Neural cell (in vitro differentiated cells): Measurements from ENCODE around the gene TM9SF3. TPM values are rescaled to one million over a fixed set of nuclear protein-coding genes. Genes with fewer than 3 reads are reported as not detected.

Experiments
- H2AFZ ChIP-seq: fragments of 200-600, 300-800 bp; sonication (generic), shearing (Covaris generic); 2 replicates; pipeline ENCODE4 v1.6.0; 2014; ENCODE audit warnings: low read depth, mild to moderate bottlenecking, antibody characterized with exemption, low read length, moderate library complexity
- H3F3A ChIP-seq: fragments of 200-600 bp; shearing (Covaris generic); 2 replicates; pipeline ENCODE4 v1.6.1; 2016; ENCODE audit warnings: mild to moderate bottlenecking, moderate library complexity, mixed read lengths, antibody characterized with exemption, low read length; ENCODE audit not compliant: insufficient read depth, poor library complexity, severe bottlenecking
- H3K27ac ChIP-seq: fragments of 200-600, 300-800 bp; sonication (generic), shearing (Covaris generic); 2 replicates; pipeline ENCODE4 v1.5.1; 2014; ENCODE audit warnings: mild to moderate bottlenecking, low read length, moderate library complexity
- H3K27me3 ChIP-seq: fragments of 300-800, 200-600 bp; sonication (generic), shearing (Covaris generic); 2 replicates; pipeline ENCODE4 v1.6.0; 2014; ENCODE audit warnings: mild to moderate bottlenecking, low read depth, low read length, moderate library complexity; ENCODE audit not compliant: insufficient read depth
- H3K36me3 ChIP-seq: fragments of 300-800, 200-600 bp; sonication (generic), shearing (Covaris generic); 2 replicates; pipeline ENCODE4 v1.5.1; 2014; ENCODE audit warnings: mild to moderate bottlenecking, antibody characterized with exemption, low read length, moderate library complexity; ENCODE audit not compliant: insufficient read depth
- H3K4me2 ChIP-seq: fragments of 300-800, 200-600 bp; sonication (generic), shearing (Covaris generic); 2 replicates; pipeline ENCODE4 v1.6.0; 2014; ENCODE audit warnings: mild to moderate bottlenecking, low read length
- H3K4me3 ChIP-seq: fragments of 300-800, 200-600 bp; sonication (generic), shearing (Covaris generic); 2 replicates; pipeline ENCODE4 v1.5.1; 2014; ENCODE audit warnings: mild to moderate bottlenecking, low read length, moderate library complexity
- H3K79me2 ChIP-seq: fragments of 200-600 bp; shearing (Covaris generic); replicated peaks from 2 replicates; pipeline ENCODE4 v1.6.0; 2014; ENCODE audit warnings: mild to moderate bottlenecking, low read length, moderate library complexity; ENCODE audit not compliant: insufficient read depth
- H3K9ac ChIP-seq: fragments of 300-800, 200-600 bp; sonication (generic), shearing (Covaris generic); 2 replicates; pipeline ENCODE4 v1.6.1; 2016; ENCODE audit warnings: mild to moderate bottlenecking, low read length, mixed read lengths
- H3K9me2 ChIP-seq: fragments of 200-600 bp; shearing (Covaris generic); 2 replicates; pipeline ENCODE4 v1.6.1; 2016; ENCODE audit warnings: mild to moderate bottlenecking, low read length, mixed read lengths; ENCODE audit not compliant: insufficient read depth
- H3K9me3 ChIP-seq: fragments of 200-600, 300-800 bp; sonication (generic), shearing (Covaris generic); 2 replicates; pipeline ENCODE4 v1.6.1; 2016; ENCODE audit warnings: mild to moderate bottlenecking, mixed run types, low read length, moderate library complexity, mixed read lengths
- H4K20me1 ChIP-seq: fragments of 200-600 bp; shearing (Covaris generic); 2 replicates; pipeline ENCODE4 v1.6.1; 2016; ENCODE audit warnings: mild to moderate bottlenecking, mixed run types; ENCODE audit not compliant: insufficient read depth
- CTCF ChIP-seq: fragments of 450-650 bp; IDR thresholded peaks from 2 replicates; pipeline ENCODE4 v1.5.1; 2014; ENCODE audit warnings: antibody characterized with exemption, mild to moderate bottlenecking, moderate library complexity; ENCODE audit not compliant: poor library complexity, severe bottlenecking
- EP300 ChIP-seq: fragments of 450-650 bp; conservative IDR thresholded peaks from 2 replicates; pipeline ENCODE4 v1.6.1; 2014; ENCODE audit warnings: antibody characterized with exemption, mild to moderate bottlenecking, moderate library complexity; ENCODE audit not compliant: poor library complexity, severe bottlenecking
- EZH2 ChIP-seq: fragments of 200-600, 300-800 bp; shearing (Covaris generic), sonication (generic); IDR thresholded peaks from 2 replicates; pipeline ENCODE4 v1.6.1; 2014; ENCODE audit warnings: antibody characterized with exemption, low read length, borderline replicate concordance, mild to moderate bottlenecking; ENCODE audit not compliant: insufficient read depth, poor library complexity, severe bottlenecking
- MXI1 ChIP-seq: fragments of 450-650 bp; conservative IDR thresholded peaks from 2 replicates; pipeline ENCODE4 v1.6.1; 2014; ENCODE audit warnings: antibody characterized with exemption, mild to moderate bottlenecking; ENCODE audit not compliant: poor library complexity, severe bottlenecking
- POLR2AphosphoS5 ChIP-seq: IDR thresholded peaks from 2 replicates; pipeline ENCODE4 v1.6.1; 2012
- RAD21 ChIP-seq: fragments of 450-650 bp; conservative IDR thresholded peaks from 2 replicates; pipeline ENCODE4 v1.6.1; 2014; ENCODE audit warnings: antibody characterized with exemption, mild to moderate bottlenecking, moderate library complexity
- REST ChIP-seq: IDR thresholded peaks from 2 replicates; pipeline ENCODE4 v1.6.1; 2012; ENCODE audit warnings: borderline replicate concordance
- SMC3 ChIP-seq: fragments of 450-650 bp; conservative IDR thresholded peaks from 2 replicates; pipeline ENCODE4 v1.6.1; 2014; ENCODE audit warnings: antibody characterized with exemption, mild to moderate bottlenecking, moderate library complexity; ENCODE audit not compliant: poor library complexity
- TAF1 ChIP-seq: IDR thresholded peaks from 2 replicates; pipeline ENCODE4 v1.6.1; 2012; ENCODE audit warnings: low read depth
- polyA plus RNA-seq: library from polyadenylated mRNA; depleted of rRNA; stranded (reverse); fragments of >200 nt; gene quantifications from 2 replicates; pipeline ENCODE4 v1.2.3, GENCODE V29; 2014

The TM9SF3 gene
- polyA plus RNA-seq, 1 donor from 2014 or later, result 66.4 TPM

GRCh38 chr10:96511044-96511945 is 75.5 kb downstream of the TM9SF3 start:
- peaks cover 50% of the 10 kb centered on the region for H3K27me3 ChIP-seq
- H3K9ac ChIP-seq, result no peak overlapping the region
- no peaks in the 10 kb centered on the region for H3K9me3 ChIP-seq
- no peaks in the 10 kb centered on the region for H4K20me1 ChIP-seq
- no peaks in the 10 kb centered on the region for H3K36me3 ChIP-seq
- no peak overlapping the region for H2AFZ ChIP-seq
- H3F3A ChIP-seq, result no peaks in the 10 kb centered on the region
- H3K4me2 ChIP-seq, result no peak overlapping the region
- peak; percentile 57 for TF ChIP-seq CTCF
- TF ChIP-seq EZH2, result no peak
- TF ChIP-seq SMC3, result peak; percentile 52
- no peak for TF ChIP-seq REST
- no peak for TF ChIP-seq MXI1
- no peak for TF ChIP-seq EP300
- no peak for TF ChIP-seq POLR2AphosphoS5
- TF ChIP-seq RAD21, result peak; percentile 26
- no peak for TF ChIP-seq TAF1
- H3K79me2 ChIP-seq, result no peaks in the 10 kb centered on the region
- H3K9me2 ChIP-seq, result no peaks in the 10 kb centered on the region
- no peak overlapping the region for H3K4me3 ChIP-seq
- H3K27ac ChIP-seq, result no peak overlapping the region

- Histone ChIP-seq H2AFZ (no peak overlapping the region), H3K4me3 (no peak overlapping the region), H3K9ac (no peak overlapping the region), H3F3A (no peaks in the 10 kb centered on the region), H3K27ac (no peak overlapping the region), H4K20me1 (no peaks in the 10 kb centered on the region), H3K9me3 (no peaks in the 10 kb centered on the region), H3K36me3 (no peaks in the 10 kb centered on the region), H3K27me3 (peaks cover 40% of the 10 kb centered on the region), H3K79me2 (no peaks in the 10 kb centered on the region), H3K9me2 (no peaks in the 10 kb centered on the region), H3K4me2 (no peak overlapping the region)
- TF ChIP-seq SMC3 (no peak), EP300 (no peak), RAD21 (no peak), REST (no peak), TAF1 (no peak), POLR2AphosphoS5 (no peak), MXI1 (no peak), EZH2 (no peak), CTCF (no peak)
Measured at GRCh38 chr10:96509017-96509641, 77.7 kb downstream of the TM9SF3 start.
